ENCODE results near the gene CLMP.

The CLMP gene

GRCh38 chr11:123228496-123229163, 33.6 kb upstream of the CLMP start:
- H3K4me3 Mint-ChIP-seq, result no peak overlapping the region
- H3K4me1 Mint-ChIP-seq (ENCODE audit: low read depth), result peaks cover 11% of the 10 kb centered on the region
- H3K36me3 Mint-ChIP-seq (ENCODE audit: low read depth), result peaks cover 10% of the 10 kb centered on the region
- no peak overlapping the region for H3K27ac Mint-ChIP-seq
- H3K9me3 Mint-ChIP-seq, result no peaks in the 10 kb centered on the region
- H3K27me3 Mint-ChIP-seq (ENCODE audit: low read depth), result peaks cover 55% of the 10 kb centered on the region

- H3K4me1 Mint-ChIP-seq (ENCODE audit: low read depth), result peaks cover 4% of the 10 kb centered on the region
- no peaks in the 10 kb centered on the region for H3K9me3 Mint-ChIP-seq
- H3K36me3 Mint-ChIP-seq (ENCODE audit: low read depth), result peaks cover 7% of the 10 kb centered on the region
- H3K27me3 Mint-ChIP-seq (ENCODE audit: low read depth), result peaks cover 58% of the 10 kb centered on the region
- no peak overlapping the region for H3K27ac Mint-ChIP-seq
- no peak overlapping the region for H3K4me3 Mint-ChIP-seq
Measured at GRCh38 chr11:123227763-123228495, 32.9 kb upstream of the CLMP start.

DNA sequence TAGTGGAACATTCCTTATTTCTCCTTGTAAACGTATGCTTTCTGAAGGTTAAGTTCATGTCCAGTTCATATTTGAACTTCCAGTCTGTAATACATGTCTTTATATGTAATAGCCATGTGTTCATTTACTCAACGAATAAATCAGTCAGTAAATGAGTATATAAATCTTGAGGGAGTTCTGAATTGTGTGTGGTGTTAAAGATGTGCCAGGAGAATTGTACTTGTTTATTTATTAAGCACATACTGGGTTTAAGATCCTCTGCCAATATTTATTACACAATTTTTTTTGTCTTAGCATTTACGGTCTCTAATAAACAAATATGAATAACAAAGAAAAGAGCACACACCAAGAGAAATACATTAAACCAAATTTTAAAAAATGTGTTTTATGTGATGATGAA, 26.5 kb upstream of the CLMP start:
- no peak overlapping the region for H3K4me3 Mint-ChIP-seq
- peaks cover 42% of the 10 kb centered on the region for H3K27me3 Mint-ChIP-seq (ENCODE audit: low read depth)
- H3K9me3 Mint-ChIP-seq, result peaks cover 3% of the 10 kb centered on the region
- H3K36me3 Mint-ChIP-seq (ENCODE audit: low read depth), result no peaks in the 10 kb centered on the region
- H3K4me1 Mint-ChIP-seq (ENCODE audit: low read depth), result no peaks in the 10 kb centered on the region
- no peak overlapping the region for H3K27ac Mint-ChIP-seq

GRCh38 chr11:123221096-123221561, 26.1 kb upstream of the CLMP start:
- Mint-ChIP-seq H3K27me3 (ENCODE audit: low read depth) (peaks cover 40% of the 10 kb centered on the region), H3K4me1 (ENCODE audit: low read depth) (no peaks in the 10 kb centered on the region), H3K27ac (no peak overlapping the region), H3K4me3 (no peak overlapping the region), H3K9me3 (peaks cover 3% of the 10 kb centered on the region), H3K36me3 (ENCODE audit: low read depth) (no peaks in the 10 kb centered on the region)

DNA sequence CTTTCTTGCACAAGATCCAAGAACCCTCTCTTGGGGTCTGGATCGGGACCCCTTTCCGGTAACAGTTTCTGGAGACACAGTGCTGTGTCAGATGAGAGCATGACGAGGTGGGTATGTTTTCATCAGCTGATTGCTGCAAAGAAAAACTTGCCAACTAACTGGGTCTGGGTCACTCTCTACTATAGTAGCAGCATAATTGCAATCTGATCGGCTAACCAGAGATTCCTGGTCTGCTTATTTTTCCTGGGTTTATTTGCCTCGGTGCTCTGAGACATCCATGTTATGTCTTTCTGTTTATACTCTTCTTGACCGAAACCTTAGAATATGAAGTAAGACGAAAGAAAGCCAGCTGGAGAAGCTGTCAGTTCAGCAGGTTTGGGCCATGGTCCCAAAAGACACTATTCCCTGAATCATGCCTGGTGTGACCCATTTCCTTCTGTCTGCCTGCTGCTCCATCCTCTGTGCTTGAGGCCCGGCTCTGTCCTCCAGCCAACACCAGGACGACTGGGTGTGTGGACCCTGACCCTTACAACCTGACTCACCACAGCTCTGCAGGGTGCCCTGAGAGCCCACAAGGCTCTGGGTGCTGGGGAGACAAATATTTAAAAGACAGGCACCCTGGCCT, 24.1 kb upstream of the CLMP start:
- peaks cover 36% of the 10 kb centered on the region for H3K27me3 Mint-ChIP-seq (ENCODE audit: low read depth)
- peaks cover 3% of the 10 kb centered on the region for H3K9me3 Mint-ChIP-seq
- H3K4me3 Mint-ChIP-seq, result no peak overlapping the region
- H3K4me1 Mint-ChIP-seq (ENCODE audit: low read depth), result no peaks in the 10 kb centered on the region
- H3K36me3 Mint-ChIP-seq (ENCODE audit: low read depth), result no peaks in the 10 kb centered on the region
- no peak overlapping the region for H3K27ac Mint-ChIP-seq

- H3K27ac Mint-ChIP-seq, result no peak overlapping the region
- peaks cover 39% of the 10 kb centered on the region for H3K27me3 Mint-ChIP-seq (ENCODE audit: low read depth)
- no peaks in the 10 kb centered on the region for H3K36me3 Mint-ChIP-seq (ENCODE audit: low read depth)
- no peaks in the 10 kb centered on the region for H3K4me1 Mint-ChIP-seq (ENCODE audit: low read depth)
- H3K9me3 Mint-ChIP-seq, result peaks cover 3% of the 10 kb centered on the region
- no peak overlapping the region for H3K4me3 Mint-ChIP-seq
Measured at GRCh38 chr11:123218451-123218850, 23.4 kb upstream of the CLMP start.

DNA sequence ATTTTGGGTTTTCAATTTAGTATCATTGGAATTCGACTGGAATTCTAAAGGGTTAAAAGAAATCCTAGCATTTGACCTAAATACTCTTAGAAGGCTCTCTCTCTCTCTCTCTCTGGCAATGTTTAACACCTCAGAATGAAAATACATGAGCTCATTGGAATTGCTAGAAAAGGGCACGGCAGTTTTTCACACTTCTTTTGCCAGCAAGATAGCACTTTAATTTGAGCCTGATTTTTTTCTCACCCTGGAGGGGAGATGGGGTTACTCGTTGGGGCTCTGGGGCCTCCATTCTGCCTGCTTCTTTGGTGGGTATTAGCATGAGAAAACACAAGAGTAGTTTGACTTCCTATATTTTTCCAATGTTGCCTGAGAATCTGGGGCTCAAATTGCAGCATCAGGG, 22.8 kb upstream of the CLMP start:
- Mint-ChIP-seq H3K9me3 (peaks cover 3% of the 10 kb centered on the region), H3K36me3 (ENCODE audit: low read depth) (no peaks in the 10 kb centered on the region), H3K27me3 (ENCODE audit: low read depth) (peaks cover 39% of the 10 kb centered on the region), H3K27ac (no peak overlapping the region), H3K4me1 (ENCODE audit: low read depth) (no peaks in the 10 kb centered on the region), H3K4me3 (no peak overlapping the region)

DNA sequence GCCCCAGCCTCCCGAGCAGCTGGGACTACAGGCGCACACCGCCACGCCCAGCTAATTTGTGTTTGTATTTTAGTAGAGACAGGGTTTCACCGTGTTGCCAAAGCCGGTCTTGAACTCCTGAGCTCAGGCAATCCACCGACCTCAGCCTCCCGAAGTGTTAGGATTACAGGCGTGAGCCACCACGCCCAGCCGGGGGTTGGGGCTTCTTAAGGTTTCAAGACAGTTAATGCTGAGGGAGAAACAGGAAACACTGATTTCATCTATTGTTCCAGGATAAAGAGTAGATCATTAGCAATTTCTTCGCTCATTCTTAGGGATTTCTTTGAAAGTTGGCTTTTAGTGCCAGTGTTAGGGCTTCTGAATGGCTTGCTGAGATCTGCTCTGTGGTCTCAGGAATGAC, 21.2 kb upstream of the CLMP start:
- Mint-ChIP-seq H3K4me1 (ENCODE audit: low read depth) (no peaks in the 10 kb centered on the region), H3K36me3 (ENCODE audit: low read depth) (no peaks in the 10 kb centered on the region), H3K27me3 (ENCODE audit: low read depth) (peaks cover 38% of the 10 kb centered on the region), H3K9me3 (no peaks in the 10 kb centered on the region), H3K27ac (no peak overlapping the region), H3K4me3 (no peak overlapping the region)

- H3K9me3 Mint-ChIP-seq, result no peaks in the 10 kb centered on the region
- no peak overlapping the region for H3K27ac Mint-ChIP-seq
- no peak overlapping the region for H3K4me3 Mint-ChIP-seq
- H3K36me3 Mint-ChIP-seq (ENCODE audit: low read depth), result no peaks in the 10 kb centered on the region
- H3K27me3 Mint-ChIP-seq (ENCODE audit: low read depth), result peaks cover 40% of the 10 kb centered on the region
- H3K4me1 Mint-ChIP-seq (ENCODE audit: low read depth), result no peaks in the 10 kb centered on the region
Measured at GRCh38 chr11:123214940-123215339, 19.9 kb upstream of the CLMP start.

- no peak overlapping the region for H3K27ac Mint-ChIP-seq
- H3K4me3 Mint-ChIP-seq, result no peak overlapping the region
- H3K36me3 Mint-ChIP-seq (ENCODE audit: low read depth), result no peaks in the 10 kb centered on the region
- peaks cover 46% of the 10 kb centered on the region for H3K27me3 Mint-ChIP-seq (ENCODE audit: low read depth)
- no peaks in the 10 kb centered on the region for H3K9me3 Mint-ChIP-seq
- H3K4me1 Mint-ChIP-seq (ENCODE audit: low read depth), result no peaks in the 10 kb centered on the region
Measured at GRCh38 chr11:123214396-123214795, 19.3 kb upstream of the CLMP start.

DNA sequence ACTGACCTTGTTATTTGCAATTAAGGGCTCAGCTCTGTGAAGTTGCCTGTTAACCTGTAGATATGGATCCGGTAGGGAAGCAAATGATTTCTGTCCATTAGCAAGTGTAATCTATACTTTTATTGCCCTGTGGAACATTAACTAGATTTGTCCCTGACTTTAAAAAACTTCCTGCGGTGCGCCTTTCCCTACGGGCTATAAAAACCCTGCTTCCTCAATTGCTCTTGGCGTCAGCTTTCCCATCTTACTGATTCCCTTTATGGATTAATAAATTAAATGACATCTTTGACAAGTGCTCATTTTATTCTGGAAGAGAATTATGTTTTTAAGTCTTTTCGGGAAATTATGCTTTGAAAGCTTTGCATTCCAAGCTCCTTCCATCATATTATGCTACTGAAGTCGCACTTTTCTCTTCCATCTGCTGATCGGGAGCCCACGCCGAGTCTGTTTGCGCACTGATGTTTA, 18.3 kb upstream of the CLMP start:
- H3K4me3 Mint-ChIP-seq, result no peak overlapping the region
- H3K27me3 Mint-ChIP-seq (ENCODE audit: low read depth), result peaks cover 54% of the 10 kb centered on the region
- no peaks in the 10 kb centered on the region for H3K9me3 Mint-ChIP-seq
- H3K4me1 Mint-ChIP-seq (ENCODE audit: low read depth), result no peaks in the 10 kb centered on the region
- no peaks in the 10 kb centered on the region for H3K36me3 Mint-ChIP-seq (ENCODE audit: low read depth)
- H3K27ac Mint-ChIP-seq, result no peak overlapping the region

DNA sequence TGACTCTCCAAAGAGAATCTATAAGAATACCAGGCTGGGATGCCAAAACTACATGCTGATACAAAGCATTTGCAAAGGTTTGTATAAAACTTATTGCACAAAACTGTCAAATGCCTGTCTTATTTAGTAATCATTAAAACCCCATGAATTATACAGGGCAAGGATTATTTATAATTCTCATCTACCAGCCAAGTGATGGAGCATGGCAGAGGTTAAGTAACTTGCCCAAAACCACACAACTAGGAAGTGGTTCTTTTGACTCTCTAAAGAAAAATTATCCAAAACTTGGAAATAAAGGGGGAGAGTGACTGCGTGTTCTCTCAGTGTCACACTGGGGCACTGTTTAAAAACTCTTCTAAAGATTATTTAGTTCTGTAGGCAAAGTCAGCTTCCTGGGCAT, 17.4 kb upstream of the CLMP start:
- no peaks in the 10 kb centered on the region for H3K9me3 Mint-ChIP-seq
- H3K27me3 Mint-ChIP-seq (ENCODE audit: low read depth), result peaks cover 60% of the 10 kb centered on the region
- no peaks in the 10 kb centered on the region for H3K4me1 Mint-ChIP-seq (ENCODE audit: low read depth)

GRCh38 chr11:123211981-123212380, 16.9 kb upstream of the CLMP start:
- Mint-ChIP-seq H3K9me3 (no peaks in the 10 kb centered on the region), H3K4me1 (ENCODE audit: low read depth) (no peaks in the 10 kb centered on the region), H3K36me3 (ENCODE audit: low read depth) (no peaks in the 10 kb centered on the region), H3K27me3 (ENCODE audit: low read depth) (peaks cover 64% of the 10 kb centered on the region), H3K27ac (no peak overlapping the region), H3K4me3 (no peak overlapping the region)

More for the DNA sequence above, 17.4 kb upstream of the CLMP start:
- Mint-ChIP-seq H3K4me3 (no peak overlapping the region), H3K27ac (no peak overlapping the region), H3K36me3 (ENCODE audit: low read depth) (no peaks in the 10 kb centered on the region)

DNA sequence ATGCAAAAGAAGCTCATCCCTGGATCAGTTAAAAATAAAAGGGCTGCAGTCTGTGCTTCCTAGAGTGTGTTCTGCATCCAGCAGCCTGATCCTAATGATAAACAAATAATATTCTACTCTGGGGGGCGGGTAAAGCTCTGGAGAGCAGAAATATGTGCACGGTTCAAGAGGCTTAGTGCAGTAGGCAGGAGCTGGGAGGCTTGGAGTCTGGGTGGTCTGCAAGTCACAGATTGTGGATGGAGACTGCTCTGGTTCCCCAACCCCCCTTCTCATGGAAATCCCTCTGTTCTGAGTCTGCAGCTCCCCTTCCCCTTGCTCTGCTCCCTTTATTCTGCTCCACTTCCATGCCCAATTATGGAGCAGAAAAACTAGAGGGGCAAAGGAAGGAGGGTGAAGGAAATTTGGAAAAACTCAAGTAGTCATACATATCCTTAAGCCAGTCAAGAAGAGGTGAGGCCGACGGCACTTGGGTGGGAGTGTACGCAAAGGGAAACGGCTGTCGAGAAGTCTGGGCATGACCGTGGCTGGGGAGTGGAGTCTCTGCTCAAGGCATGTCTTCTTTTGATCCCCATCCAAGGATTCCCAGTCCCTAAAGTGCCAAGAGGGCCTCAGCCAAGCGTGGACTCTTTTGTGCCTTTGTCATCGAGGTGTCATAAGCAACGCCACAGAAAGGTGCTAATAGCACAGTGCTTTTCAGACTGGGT, 16.3 kb upstream of the CLMP start:
- H3K9me3 Mint-ChIP-seq, result no peaks in the 10 kb centered on the region
- no peak overlapping the region for H3K4me3 Mint-ChIP-seq
- H3K36me3 Mint-ChIP-seq (ENCODE audit: low read depth), result no peaks in the 10 kb centered on the region
- H3K4me1 Mint-ChIP-seq (ENCODE audit: low read depth), result no peaks in the 10 kb centered on the region
- no peak overlapping the region for H3K27ac Mint-ChIP-seq
- H3K27me3 Mint-ChIP-seq (ENCODE audit: low read depth), result peaks cover 71% of the 10 kb centered on the region

Measured in T-helper 1 cell treated with Interleukin-12 subunit alpha and Interleukin-12 subunit beta and Interleukin-4 antibody, amounts not matched to agents 30 μg/mL and 1 μg/mL, for 36 hours (primary cell).